NCI-H2081 (cell line): Measurements from ENCODE around the gene TBC1D4.
A peak's percentile ranks its signal among the peaks of the same experiment; 100 is the strongest.

Source experiments
- DNase-seq, 2 experiments: peaks; one replicate each; lab custom pipeline; 2025; lab: John Stamatoyannopoulos, UW

The TBC1D4 gene, protein sequence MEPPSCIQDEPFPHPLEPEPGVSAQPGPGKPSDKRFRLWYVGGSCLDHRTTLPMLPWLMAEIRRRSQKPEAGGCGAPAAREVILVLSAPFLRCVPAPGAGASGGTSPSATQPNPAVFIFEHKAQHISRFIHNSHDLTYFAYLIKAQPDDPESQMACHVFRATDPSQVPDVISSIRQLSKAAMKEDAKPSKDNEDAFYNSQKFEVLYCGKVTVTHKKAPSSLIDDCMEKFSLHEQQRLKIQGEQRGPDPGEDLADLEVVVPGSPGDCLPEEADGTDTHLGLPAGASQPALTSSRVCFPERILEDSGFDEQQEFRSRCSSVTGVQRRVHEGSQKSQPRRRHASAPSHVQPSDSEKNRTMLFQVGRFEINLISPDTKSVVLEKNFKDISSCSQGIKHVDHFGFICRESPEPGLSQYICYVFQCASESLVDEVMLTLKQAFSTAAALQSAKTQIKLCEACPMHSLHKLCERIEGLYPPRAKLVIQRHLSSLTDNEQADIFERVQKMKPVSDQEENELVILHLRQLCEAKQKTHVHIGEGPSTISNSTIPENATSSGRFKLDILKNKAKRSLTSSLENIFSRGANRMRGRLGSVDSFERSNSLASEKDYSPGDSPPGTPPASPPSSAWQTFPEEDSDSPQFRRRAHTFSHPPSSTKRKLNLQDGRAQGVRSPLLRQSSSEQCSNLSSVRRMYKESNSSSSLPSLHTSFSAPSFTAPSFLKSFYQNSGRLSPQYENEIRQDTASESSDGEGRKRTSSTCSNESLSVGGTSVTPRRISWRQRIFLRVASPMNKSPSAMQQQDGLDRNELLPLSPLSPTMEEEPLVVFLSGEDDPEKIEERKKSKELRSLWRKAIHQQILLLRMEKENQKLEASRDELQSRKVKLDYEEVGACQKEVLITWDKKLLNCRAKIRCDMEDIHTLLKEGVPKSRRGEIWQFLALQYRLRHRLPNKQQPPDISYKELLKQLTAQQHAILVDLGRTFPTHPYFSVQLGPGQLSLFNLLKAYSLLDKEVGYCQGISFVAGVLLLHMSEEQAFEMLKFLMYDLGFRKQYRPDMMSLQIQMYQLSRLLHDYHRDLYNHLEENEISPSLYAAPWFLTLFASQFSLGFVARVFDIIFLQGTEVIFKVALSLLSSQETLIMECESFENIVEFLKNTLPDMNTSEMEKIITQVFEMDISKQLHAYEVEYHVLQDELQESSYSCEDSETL (N-terminal part only)

DNA sequence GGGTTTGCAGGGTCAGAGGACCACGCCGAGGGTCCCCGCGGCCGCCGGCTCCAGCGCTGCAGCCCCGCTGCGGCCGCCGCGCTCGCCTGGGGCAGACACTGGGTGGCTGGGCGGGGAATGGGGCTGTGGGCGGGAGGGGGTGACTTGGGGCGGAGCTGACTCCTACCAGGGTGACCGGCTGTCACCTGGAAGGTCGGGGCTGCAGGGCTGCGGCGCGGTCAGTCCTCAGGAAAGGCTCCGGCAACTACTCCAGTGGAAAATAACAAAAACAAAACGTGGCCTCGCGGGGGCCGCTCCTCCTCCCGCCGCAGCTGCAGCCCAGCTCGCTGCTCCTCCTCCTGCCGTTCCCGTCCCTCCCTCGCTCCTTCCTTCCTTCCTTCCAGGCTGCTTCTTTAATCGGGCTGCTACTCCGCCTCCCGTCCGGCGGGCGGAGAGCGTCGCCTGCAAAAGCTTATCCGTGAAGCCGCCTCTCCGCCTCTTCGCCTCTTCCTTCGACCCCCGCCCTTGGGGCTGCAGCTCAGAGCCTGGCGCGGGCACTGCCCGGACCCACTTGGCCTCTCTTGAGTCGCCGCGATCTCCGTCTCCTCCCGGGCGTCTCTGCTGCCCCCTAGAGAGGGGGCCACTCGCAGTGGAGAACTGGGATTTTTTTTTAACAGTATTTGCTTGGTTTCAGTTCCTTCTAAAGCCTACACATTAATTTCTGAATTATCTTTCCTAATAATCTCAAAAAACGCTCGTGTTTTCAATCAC, at the start of gene TBC1D4:
TBC1D4 (minus strand) TSS at position 100 of the 750 bp plus-strand sequence. CDS start 402 bp downstream, outside the sequence.
- DNase-seq, result peak; percentile 63 to 67

DNA sequence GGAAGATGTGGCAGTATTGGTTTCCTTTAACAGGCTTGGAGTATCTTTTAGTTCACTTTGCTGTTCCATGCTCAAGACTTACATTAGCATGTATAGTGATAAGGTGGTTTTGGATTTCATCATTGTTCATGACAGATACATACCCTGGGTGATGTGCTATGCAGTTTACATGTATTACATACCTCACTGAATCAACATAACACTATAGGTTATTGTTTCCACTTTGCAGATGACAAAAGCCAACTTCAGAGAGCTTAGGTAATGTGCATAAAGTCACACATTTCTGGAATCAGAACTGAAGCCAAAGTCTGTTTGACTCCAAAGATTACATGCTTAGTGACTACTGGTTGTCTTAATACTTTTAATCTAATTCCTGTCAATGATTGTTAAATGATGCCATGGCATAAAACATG, 48.6 kb upstream of the TBC1D4 start:
- no peak for DNase-seq

DNA sequence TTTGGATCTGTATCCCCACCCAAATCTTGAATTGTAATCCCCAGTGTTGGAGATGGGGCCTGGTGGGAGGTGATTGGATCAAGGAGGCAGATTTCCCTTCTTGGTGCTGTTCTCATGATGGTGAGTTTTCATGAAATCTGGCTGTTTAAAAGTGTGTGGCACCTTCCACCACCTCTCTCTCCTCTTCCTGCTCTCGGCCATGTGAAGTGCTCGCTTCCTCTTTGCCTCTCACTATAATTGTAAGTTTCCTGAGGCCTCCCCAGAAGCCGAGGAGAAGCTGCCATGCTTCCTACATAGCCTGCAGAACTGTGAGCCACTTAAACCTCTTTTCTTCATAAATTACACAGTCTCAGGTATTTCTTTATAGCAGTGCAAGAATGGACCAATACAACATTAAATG, 40.0 kb upstream of the TBC1D4 start:
- DNase-seq, result no peak

DNA sequence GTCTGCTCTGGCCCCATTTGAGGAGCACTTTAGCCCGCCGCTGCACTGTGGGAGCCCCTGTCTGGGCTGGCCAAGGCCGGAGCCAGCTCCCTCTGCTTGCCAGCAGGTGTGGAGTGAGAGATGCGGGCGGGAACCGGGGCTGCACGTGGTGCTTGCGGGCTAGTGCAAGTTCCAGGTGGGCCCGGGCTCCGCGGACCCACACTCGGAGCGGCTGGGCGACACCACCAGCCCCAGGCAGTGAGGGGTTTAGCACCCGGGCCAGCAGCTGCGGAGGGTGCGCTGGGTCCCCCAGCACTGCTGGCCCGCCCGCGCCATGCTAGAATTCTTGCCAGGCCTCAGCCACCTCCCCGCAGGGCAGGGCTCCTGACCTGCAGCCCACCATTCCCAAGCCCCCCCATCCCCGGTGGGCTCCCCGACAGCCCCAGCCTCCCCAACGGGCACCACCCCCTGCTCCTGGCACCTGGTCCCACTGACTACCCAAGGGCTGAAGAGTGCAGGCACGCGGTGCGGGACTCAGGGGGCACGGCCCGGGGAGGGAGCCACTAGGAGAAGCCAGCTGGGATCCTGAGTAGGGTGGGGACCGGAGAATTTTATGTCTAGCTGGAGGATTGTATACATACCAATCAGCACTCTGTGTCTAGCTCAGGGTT, 36.6 kb upstream of the TBC1D4 start:
- no peak for DNase-seq

DNA sequence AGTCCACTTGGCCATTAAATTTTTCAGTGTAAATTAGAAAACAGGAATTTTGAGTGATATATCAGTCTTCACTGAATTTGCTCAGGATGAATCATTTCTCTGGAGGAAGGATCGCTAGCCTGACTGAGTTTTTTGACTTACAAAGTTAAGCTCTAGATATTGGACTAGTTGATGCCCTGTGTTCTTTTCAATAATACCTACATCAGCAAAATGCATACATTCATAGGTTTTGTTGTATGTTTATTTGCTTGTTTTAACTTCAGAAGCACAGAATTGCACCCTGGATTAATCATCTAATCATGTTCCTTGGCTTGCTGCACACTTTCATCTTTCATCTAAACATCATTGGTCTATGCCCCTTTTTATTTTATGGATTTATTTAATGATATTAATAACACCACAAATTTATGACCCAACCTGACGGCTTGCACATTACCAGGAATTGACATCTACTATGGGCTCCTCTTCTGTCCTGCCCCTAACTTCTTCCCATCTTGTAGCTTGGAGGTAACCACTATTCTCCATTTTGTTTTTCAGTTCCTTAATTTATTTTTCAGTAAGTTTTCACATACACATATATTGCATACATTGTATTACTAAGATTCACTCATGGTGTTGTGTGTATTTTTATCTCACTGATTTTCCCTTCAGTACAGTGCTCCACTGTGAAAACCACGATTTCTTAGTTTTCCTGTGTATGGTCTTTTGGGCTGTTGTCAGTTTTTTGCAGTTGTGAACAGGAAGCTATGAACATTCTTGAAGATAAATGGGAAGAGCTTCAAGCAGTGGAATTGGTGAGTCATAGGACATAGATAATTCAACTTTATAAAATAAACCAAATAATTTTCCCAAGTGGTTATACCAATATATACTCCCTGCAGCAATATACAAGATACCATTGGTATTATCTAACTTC, 32.4 kb upstream of the TBC1D4 start:
- no peak for DNase-seq

DNA sequence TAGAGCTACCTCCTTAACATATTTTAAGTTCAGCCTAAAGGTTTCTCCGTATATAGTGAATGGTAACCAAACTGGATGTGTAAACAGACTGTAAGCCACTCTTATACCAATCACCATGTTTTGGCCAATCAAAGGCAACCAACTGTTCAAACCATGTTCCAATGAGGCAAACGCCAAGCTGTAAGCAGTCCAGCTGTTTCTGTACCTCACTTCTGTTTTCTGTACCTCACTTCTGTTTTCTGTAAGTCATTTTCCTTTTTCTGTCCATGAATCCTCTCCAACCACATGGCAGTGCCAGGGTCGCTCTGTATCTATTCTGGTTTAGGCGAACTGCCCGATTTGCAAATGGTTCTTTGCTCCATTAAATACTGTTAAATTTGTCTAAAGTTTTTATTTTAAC, 31.3 kb upstream of the TBC1D4 start:
- DNase-seq, result no peak

DNA sequence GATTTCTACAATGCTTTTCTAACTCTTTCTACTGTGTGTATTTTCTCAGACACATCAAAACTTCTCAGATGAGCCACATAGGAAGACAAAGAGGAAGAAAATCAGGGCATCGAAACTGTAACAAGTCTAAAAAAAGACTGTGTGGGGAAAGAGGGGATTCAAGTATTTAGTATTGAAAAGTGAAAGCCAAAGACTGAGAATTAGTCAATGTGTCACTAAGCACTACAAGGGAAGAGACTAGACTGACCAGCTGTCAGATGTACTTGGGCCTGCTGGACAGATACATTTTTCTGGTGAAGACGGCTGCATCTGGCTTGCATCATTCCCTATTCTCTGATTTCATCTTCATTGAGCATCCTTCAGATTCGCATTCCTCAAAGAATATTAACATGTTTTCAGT, 30.3 kb upstream of the TBC1D4 start:
- DNase-seq, result no peak

DNA sequence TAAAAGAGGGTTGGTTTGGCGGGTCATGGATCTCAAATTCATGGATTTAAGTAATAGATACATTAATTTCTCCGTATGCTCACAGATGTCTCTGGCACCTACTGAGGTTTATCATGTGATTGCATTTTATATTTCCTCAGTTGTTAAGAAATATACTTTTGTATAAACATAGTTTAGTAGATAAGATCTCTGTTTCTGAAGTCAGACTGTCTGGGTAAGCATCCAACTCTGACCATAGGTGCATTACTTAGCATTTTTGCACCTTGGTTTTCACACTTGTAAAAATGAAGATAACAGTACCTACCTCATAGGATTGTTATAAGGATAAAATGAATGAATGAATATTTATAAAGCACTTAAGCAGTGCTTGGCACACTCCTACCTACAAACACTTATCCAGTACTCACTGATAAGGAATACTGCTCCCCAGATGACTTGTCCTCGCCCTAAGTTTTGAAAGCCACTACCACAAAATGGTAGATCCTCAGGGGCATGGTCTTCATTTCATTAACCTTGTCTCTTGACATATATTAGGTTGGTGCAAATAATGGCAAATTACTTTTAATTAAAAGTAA, 29.2 kb upstream of the TBC1D4 start:
- no peak for DNase-seq

DNA sequence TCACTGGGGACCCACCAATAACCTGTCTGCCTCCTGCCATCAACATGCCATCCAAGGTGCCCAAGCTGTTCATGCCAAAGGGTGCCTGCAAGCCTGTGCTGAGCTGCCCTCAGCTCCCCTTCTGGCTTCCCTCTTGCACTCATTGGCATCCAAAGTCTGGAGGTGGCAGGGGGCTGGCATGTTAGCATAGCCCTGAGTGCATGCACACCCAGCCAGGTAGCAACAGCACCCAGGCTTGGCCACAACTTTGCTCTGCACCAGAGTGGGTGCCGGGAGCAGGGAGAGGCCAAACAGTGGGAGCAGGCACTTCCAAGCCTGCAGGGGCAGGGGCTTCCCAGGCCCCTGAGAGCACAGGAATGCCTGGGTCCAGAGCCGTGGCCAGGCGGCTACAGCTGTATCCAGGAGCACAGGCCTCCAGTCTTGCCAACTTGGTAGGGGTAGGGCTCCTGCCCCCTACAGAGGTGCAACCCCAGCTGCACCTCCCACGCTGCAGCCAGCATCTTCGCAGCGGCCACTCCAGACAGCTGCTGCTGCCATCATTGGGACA, 26.1 kb upstream of the TBC1D4 start:
- no peak for DNase-seq

DNA sequence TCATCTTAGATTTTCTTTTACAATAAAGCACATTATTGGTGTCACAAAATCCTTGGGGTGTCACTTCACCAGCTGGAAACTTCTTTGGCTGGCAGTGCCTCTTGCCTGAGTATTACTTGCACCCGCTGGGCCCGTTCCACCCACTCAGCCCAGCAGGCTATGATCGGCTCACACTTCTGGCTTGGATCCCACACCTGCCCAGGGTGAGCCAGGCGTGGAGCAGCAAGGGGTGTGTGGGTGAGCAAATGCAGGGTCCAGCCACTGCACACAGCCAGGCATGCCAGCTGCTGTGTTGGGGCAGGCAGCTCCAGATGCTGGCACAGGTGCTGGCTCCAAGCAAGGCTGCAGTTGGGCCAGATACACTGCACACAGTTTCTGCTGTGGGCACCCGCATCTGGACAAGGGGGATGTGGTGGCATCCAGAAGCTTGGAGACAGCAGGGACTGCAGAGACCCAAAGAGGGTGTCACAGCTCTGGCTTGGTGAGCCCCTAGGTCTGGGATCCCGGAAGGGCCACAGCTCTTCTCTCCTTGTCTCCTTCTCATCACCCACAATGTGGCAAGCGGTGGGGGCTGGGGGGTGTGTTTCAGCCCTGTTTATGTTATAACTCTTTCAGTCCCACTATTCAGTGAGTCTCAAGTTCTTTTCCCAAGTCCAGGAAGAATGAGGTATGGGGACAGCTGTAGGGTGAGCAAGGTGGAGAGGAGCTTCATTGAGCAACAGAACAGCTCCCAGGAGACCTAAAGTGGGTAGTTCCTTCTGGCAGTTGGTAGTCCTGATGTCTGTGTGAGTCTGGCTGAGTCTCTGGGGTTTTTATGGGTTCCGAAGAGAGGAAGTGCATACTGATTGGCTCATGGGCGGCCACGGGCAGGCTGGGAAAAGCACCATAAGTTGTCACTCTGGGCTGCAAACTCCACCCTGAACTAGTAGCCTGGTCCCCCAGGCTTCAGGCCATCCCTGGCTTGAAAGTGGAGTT, 25.3 kb upstream of the TBC1D4 start:
- DNase-seq, result peak in 1 of 2 experiments; percentile 4

DNA sequence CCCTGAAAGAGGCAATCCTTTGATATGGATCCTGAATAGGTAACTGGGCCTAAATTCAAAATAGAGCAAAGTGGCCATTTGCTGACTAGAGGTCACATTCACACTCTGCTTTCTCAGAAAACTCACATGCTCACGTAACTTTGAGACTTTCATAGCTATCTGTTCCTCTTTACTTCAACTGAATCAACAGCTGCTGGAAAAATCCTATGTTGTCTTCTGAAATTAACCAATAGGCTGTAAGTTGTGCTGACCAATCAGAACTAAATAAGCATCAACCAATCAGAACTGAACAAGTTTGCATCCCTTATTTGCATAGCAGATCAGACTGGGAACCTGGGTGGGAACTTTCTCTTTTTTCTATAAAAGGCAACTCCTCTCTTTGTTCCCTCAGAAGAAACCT, 24.0 kb upstream of the TBC1D4 start:
- DNase-seq, result no peak

DNA sequence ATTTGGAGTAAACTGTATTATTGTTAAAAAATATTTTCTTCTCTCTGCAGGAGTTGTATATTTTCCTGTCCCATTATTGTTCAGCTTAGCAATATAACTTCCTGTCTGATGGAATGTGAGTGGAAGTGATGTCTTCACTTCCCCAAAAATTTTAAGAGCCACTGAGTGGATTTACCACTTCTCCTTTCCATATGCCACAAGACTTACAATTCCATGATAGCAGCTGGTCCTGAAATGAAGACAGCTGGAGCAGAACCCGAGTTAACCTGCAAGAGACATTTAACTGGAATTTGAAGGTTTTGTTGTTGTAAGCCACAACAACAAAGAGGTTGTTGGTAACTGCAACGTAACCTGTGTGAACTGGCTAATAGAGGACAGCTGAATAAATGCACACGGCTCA, 23.4 kb upstream of the TBC1D4 start:
- DNase-seq, result no peak

DNA sequence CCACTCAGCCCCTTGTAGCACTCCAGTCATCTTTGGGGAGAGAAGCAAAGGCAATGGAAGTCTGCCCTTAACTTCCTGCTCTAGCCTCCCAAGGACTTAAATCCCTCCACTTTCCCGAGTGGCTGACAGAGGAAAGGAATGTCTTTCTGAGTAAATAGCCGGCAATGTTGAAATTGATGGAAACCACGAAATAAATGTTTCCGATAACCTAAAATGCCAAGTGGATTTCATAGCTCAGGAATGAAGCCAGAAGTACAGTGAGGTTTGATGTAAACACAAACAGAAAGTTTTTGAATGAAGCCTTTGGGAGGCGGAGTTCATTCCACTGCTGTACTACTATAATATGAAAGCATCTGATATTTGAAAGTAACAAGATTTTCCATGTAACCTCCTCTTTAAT, 14.0 kb upstream of the TBC1D4 start:
- no peak for DNase-seq

DNA sequence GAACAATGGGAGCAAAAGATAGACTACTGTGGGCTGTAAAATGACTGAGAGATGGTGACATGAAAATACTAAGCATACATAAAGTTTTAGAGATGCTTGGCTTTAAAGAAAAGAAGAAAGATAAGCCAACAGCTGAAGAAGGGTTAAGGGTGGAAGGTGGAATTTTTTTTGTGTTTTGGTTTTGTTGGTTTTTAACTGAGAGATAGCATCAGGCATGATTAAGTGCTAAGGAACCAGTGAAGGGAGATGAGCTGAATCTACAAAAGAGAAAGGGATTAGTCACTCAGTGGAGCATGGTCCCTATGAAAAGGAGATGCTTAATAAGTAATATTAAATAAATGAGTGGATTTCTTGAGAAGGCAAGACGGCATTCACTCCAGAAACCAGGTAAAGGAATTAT, 12.5 kb upstream of the TBC1D4 start:
- no peak for DNase-seq

DNA sequence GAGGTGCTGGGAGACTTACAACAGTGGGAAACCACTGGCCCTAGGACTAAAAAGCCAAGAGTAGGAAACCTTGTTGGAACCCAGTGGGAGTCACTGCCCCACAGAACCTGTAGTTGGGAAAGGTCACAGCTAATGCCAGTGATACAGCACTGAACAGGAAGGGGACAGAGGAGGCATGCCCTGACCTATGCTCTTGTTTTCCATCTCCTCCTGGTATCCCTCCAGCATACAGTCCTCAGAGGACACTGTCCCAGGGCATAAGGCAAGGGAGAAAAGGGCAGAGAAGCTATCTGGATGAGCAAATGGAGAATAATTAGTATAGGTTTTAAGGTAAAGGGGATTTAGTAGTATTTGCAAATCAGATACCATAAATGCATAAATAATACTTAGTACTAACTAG, 11.2 kb upstream of the TBC1D4 start:
- no peak for DNase-seq

DNA sequence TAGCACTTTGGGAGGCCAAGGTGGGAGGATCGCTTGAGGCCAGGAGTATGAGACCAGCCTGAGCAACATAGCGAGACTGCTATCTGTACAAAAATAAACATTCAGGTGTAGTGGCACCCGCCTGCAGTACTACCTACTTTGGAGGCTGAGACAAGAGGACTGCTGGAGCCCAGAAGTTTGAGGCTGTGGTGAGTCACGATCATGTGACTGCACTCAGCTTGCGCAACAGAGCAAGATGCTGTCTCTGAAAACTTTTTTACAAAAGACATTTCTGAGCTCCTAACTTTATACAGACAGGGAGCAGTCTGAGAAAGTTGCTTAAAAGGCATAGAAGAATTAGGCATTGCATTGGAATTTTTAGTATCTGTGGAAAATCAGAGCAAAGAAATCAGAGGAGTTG, 10.4 kb upstream of the TBC1D4 start:
- no peak for DNase-seq

DNA sequence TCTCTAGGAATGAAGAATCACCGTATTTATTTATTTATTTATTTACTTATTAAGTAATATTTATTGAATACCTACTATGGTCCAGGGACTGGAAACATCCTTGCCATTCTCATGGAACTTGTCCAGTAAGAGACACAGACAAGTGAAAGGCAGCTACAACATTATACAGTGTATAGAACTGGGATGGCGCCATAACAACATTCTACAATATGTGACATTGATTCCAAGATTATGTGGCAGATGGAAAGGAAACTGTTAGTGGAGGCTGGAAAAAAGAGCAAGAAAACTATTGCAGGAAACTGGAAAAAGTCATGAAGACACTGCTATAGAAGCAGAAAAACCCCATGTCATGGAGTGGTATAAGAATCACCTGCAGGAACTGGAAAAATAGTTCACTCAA, 9.4 kb upstream of the TBC1D4 start:
- DNase-seq, result no peak
